Measurements from ENCODE around the gene SDCBP2. TPM values are rescaled to one million over a fixed set of nuclear protein-coding genes. Genes with fewer than 3 reads are reported as not detected.

Gene SDCBP2
- total and polyA plus RNA-seq, 2 of the 13 experiments (the other 11 are each of a cell fraction or from before 2014, with no cell fraction given), result 1.2 to 2.4 TPM

- TF ChIP-seq MEIS2 (CRISPR knock-in tag; IDR thresholded peaks at IDR 0.05) (no peak), ZNF83 (CRISPR knock-in tag; IDR thresholded peaks at IDR 0.05; ENCODE audit: borderline replicate concordance) (peak; percentile 8; the same call in 1 of the 2 replicates), NFATC3 (CRISPR knock-in tag; IDR thresholded peaks at IDR 0.05) (no peak), ZNF768 (CRISPR knock-in tag; IDR thresholded peaks at IDR 0.05) (peak; percentile 19; the same call in 1 of the 2 replicates), POLR2A (IDR thresholded peaks at IDR 0.05; ENCODE audit: insufficient read depth in 1 of 2, low read depth in 2 of 2, low read length in 2 of 2) (0 out of 4 replicates have a peak, but pooled peaks of 1 of the 2 experiments have one; percentile 19), NRL (CRISPR knock-in tag; IDR thresholded peaks at IDR 0.05; ENCODE audit: borderline replicate concordance) (0 out of 2 replicates have a peak, but pooled peaks have one; percentile 52), ZBTB38 (CRISPR knock-in tag; IDR thresholded peaks at IDR 0.05) (peak; percentile 54; the same call in 1 of the 2 replicates), ZNF275 (CRISPR knock-in tag; IDR thresholded peaks at IDR 0.05; ENCODE audit: borderline replicate concordance) (no peak), ARNT2 (CRISPR knock-in tag; IDR thresholded peaks at IDR 0.05; ENCODE audit: low read depth) (0 out of 2 replicates have a peak, but pooled peaks have one; percentile 17), MED1 (CRISPR knock-in tag; IDR thresholded peaks at IDR 0.05) (no peak), HNF4A (CRISPR knock-in tag; IDR thresholded peaks at IDR 0.05) (0 out of 2 replicates have a peak, but pooled peaks have one; percentile 15), SMAD3 (CRISPR knock-in tag; IDR thresholded peaks at IDR 0.05) (no peak), ZEB1 (IDR thresholded peaks at IDR 0.05; ENCODE audit: insufficient replicate concordance, low read depth) (peak; percentile 90), ZNF570 (CRISPR knock-in tag; IDR thresholded peaks at IDR 0.05; ENCODE audit: borderline replicate concordance) (0 out of 2 replicates have a peak, but pooled peaks have one; percentile 7), HES4 (CRISPR knock-in tag; IDR thresholded peaks at IDR 0.05; ENCODE audit: borderline replicate concordance) (peak; percentile 53; the same call in 1 of the 2 replicates), ZNF572 (CRISPR knock-in tag; IDR thresholded peaks at IDR 0.05) (0 out of 2 replicates have a peak, but pooled peaks have one; percentile 39), HDAC1 (CRISPR knock-in tag; IDR thresholded peaks at IDR 0.05) (0 out of 2 replicates have a peak, but pooled peaks have one; percentile 43), SAFB2 (CRISPR knock-in tag; IDR thresholded peaks at IDR 0.05; ENCODE audit: borderline replicate concordance, low read depth) (0 out of 2 replicates have a peak, but pooled peaks have one; percentile 32), ZNF557 (CRISPR knock-in tag; IDR thresholded peaks at IDR 0.05) (no peak), ZNF563 (CRISPR knock-in tag; IDR thresholded peaks at IDR 0.05) (0 out of 2 replicates have a peak, but pooled peaks have one; percentile 35), ZNF607 (CRISPR knock-in tag; IDR thresholded peaks at IDR 0.05; ENCODE audit: borderline replicate concordance) (no peak), FOXA1 (IDR thresholded peaks at IDR 0.05) (no peak), FOXA1 (CRISPR knock-in tag; IDR thresholded peaks at IDR 0.05) (peak; percentile 71), ZNF280D (CRISPR knock-in tag; IDR thresholded peaks at IDR 0.05) (0 out of 2 replicates have a peak, but pooled peaks have one; percentile 5)
Measured at GRCh38 chr20:1328680-1329330, at the start of gene SDCBP2 (continued).
